ENCODE results near the gene ACOT9. TPM values are rescaled to one million over a fixed set of nuclear protein-coding genes. Genes with fewer than 3 reads are reported as not detected.
"Not testable (repeated sequence)": the region's sequence is repeated elsewhere in the genome, so short reads cannot be mapped to it uniquely, and the experiment has no call there.

The ACOT9 gene
- polyA plus RNA-seq: 10 to 100 TPM; 11.8 to 37.2 (median 34.7) TPM

GRCh38 chrX:23742697-23743622 is at the start of gene ACOT9:
TSS of gene ACOT9 (minus strand) at chrX:23743276. CDS start at chrX:23743144, 132 bp downstream.
- peak within 1 kb of the TSS; percentile 86 for H3K27ac ChIP-seq (ENCODE audit: low read depth, low read length)
- 0 to 33% (median 1%) methylated on average over 26 to 72 of the region's 73 CpGs for WGBS, 3 donors

GRCh38 chrX:23790155-23790497 is 47.0 kb upstream of the ACOT9 start:
- 24 to 87% (median 82%) methylated on average over 11 of the region's 11 CpGs for WGBS, 3 donors
- no peak overlapping the region for H3K27ac ChIP-seq (ENCODE audit: low read depth, low read length)

- 58 to 84% (median 78%) methylated on average over 5 to 8 of the region's 8 CpGs for WGBS, 3 donors
- no peak overlapping the region for H3K27ac ChIP-seq (ENCODE audit: low read depth, low read length)
Measured at GRCh38 chrX:23789386-23790154, 46.5 kb upstream of the ACOT9 start.

- H3K27ac ChIP-seq (ENCODE audit: low read depth, low read length): no peak overlapping the region
- 72 to 89% (median 74%) methylated on average over 4 of the region's 4 CpGs for WGBS, 3 donors
Measured at GRCh38 chrX:23788946-23789345, 45.9 kb upstream of the ACOT9 start.

DNA sequence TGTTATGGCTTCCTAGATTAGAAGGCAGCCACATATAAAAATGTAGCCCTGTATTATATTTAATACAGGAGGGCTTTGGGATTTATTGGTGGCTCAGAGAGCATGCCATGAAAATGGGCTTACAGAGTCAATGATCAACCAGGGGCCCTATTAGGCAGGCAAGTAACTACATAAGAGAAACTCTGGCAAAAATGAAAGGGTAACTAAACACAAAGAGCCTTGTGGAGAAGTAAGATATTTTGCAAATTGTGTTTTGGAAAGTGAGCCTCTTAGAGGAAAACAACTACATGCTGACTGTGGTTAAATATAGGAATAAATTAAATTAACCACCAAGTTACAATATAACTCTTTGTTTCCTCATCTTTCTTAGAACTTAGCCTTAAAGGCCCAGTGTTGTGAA is 45.4 kb upstream of the ACOT9 start:
- H3K27ac ChIP-seq (ENCODE audit: low read depth, low read length): no peak overlapping the region

GRCh38 chrX:23787745-23788118 is 44.7 kb upstream of the ACOT9 start:
- WGBS, 3 donors: 91 to 98% (median 97%) methylated on average over 2 of the region's 2 CpGs
- no peak overlapping the region for H3K27ac ChIP-seq (ENCODE audit: low read depth, low read length)

GRCh38 chrX:23786268-23786815 is 43.3 kb upstream of the ACOT9 start:
- WGBS, 3 donors: 62 to 79% (median 78%) methylated on average over 11 of the region's 11 CpGs
- H3K27ac ChIP-seq (ENCODE audit: low read depth, low read length): no peak overlapping the region

DNA sequence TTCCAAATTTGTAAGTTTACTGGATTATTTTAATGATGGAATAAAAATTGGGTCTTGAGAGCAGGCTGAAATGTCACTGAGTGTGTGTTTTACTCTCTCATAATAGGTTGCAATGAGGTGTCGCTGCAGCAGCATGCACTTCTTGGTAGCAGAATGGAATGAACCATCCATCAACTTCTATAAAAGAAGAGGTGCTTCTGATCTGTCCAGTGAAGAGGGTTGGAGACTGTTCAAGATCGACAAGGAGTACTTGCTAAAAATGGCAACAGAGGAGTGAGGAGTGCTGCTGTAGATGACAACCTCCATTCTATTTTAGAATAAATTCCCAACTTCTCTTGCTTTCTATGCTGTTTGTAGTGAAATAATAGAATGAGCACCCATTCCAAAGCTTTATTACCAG is 42.5 kb upstream of the ACOT9 start:
- WGBS, 3 donors: 58 to 75% (median 73%) methylated on average over 2 of the region's 2 CpGs
- no peak overlapping the region for H3K27ac ChIP-seq (ENCODE audit: low read depth, low read length)

- H3K27ac ChIP-seq (ENCODE audit: low read depth, low read length): peak overlapping the region; percentile 95
Measured at GRCh38 chrX:23784470-23785331, 41.6 kb upstream of the ACOT9 start.

DNA sequence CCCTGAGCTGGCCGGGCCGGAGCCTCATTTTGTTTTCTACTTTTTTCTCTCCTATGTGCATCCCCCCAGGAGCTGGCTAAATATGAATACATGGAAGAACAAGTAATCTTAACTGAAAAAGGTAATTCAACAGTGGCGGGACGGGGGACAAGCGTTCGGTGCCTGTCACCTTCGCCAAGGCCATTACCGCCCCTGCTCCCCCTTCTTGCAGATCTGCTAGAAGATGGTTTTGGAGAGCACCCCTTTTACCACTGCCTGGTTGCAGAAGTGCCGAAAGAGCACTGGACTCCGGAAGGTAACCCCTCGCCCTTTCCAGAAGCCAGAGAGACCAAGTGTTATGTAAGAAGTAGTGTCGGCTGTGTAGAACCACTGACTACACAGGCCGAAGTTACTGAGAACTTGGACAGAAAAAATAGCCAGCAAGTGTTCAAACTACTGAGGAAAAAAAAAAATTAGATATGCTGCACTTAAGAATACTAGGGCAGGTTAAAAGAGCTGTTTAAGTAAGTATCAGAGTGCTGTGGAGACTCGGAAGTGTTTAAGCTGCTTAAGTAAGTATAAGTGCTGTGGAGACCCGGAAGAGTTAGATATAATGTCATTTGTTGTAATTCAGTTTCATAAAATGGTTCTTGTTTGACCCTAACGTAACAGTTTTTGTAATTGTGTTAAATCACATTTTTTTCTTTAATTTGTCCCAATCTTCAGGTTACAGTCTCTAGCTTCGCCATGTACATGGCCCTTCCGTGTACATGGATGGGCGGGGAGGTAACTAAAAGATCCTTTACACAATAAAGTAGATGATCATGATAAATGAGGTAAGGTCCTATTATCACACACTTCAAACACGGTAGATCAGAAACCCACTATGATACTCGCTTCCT is 40.8 kb upstream of the ACOT9 start:
- 15 to 52% (median 17%) methylated on average over 13 to 21 of the region's 21 CpGs for WGBS, 3 donors
- peak overlapping the region; percentile 95 for H3K27ac ChIP-seq (ENCODE audit: low read depth, low read length)

More at GRCh38 chrX:23784470-23785331, 41.6 kb upstream of the ACOT9 start:
- WGBS, 3 donors: 25 to 57% (median 41%) methylated on average over 8 of the region's 8 CpGs

DNA sequence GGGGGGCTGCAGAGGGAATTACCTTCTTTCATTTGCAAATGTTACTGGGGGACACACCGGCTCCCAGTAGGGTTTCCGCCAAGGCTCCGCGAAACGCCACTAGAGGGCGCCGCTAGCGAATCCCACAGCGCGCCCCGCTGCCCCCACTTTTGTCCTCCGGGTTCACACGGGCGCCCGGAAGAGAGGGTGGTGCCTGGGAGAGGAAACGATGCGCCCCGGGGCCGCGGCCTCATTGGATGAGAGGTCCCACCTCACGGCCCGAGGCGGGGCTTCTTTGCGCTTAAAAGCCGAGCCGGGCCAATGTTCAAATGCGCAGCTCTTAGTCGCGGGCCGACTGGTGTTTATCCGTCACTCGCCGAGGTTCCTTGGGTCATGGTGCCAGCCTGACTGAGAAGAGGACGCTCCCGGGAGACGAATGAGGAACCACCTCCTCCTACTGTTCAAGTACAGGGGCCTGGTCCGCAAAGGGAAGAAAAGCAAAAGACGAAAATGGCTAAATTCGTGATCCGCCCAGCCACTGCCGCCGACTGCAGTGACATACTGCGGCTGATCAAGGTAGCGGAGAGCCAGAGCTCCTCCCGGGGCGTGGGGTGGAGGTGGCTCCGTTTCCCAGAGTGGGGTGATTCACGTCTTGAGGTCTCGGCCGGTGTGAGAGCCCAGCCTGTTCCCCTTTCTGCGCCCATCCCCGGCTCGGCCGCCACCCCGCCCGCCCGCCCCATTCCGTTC is 40.0 kb upstream of the ACOT9 start, which contains the start of gene SAT1:
TSS of gene SAT1 (plus strand) at position 311 of the 726 bp plus-strand sequence. CDS start at position 490, 179 bp downstream.
- 0 to 31% (median 0%) methylated on average over 38 to 58 of the region's 58 CpGs for WGBS, 3 donors
- H3K27ac ChIP-seq (ENCODE audit: low read depth, low read length): peak within 1 kb of the TSS; percentile 95

DNA sequence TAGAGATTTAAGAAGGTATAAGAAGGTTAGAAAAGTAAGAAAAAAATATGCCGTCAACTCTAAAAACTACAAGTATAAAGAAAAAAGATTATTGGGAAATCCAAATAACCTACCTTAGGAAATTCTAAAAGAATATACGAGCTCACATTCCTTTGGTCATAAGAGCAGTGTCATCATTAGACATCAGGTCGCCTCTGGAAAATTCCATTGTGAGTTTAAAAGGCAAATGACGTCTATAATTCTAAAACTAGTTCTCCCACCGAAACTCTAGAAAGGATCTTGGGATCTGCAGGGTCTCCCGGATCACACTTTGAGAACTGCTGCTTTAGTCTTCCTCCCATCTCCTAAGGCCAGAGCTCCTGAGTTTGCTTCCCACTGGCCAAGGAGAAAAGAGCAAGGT is 39.4 kb upstream of the ACOT9 start:
- 38 to 56% (median 39%) methylated on average over 6 of the region's 6 CpGs for WGBS, 3 donors
- no peak overlapping the region for H3K27ac ChIP-seq (ENCODE audit: low read depth, low read length)

DNA sequence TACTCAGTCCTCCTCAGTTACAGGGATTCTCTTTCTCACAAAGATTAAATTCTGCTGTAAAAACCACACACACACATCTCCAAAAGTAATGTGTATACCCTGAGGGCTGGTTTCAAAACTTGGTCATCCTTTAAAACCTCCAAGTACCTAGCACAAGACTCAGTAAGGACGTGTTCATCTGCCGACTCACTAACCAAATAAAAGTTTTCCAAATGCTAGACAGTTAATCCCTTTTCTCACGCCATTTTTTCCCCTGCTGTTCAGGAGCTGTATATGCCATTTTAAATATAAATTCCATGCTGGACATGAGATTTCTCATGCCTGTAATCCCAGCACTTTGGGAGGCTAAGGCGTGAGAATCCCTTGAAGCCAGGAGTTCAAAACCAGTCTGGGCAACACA is 35.9 kb upstream of the ACOT9 start:
- 62 to 87% (median 66%) methylated on average over 4 of the region's 4 CpGs for WGBS, 3 donors

GRCh38 chrX:23776363-23776762 is 33.3 kb upstream of the ACOT9 start:
- WGBS, 3 donors: 82 to 97% (median 83%) methylated on average over 3 of the region's 3 CpGs
- H3K27ac ChIP-seq (ENCODE audit: low read depth, low read length): no peak overlapping the region

More for the DNA sequence above, 35.9 kb upstream of the ACOT9 start:
- no peak overlapping the region for H3K27ac ChIP-seq (ENCODE audit: low read depth, low read length)

DNA sequence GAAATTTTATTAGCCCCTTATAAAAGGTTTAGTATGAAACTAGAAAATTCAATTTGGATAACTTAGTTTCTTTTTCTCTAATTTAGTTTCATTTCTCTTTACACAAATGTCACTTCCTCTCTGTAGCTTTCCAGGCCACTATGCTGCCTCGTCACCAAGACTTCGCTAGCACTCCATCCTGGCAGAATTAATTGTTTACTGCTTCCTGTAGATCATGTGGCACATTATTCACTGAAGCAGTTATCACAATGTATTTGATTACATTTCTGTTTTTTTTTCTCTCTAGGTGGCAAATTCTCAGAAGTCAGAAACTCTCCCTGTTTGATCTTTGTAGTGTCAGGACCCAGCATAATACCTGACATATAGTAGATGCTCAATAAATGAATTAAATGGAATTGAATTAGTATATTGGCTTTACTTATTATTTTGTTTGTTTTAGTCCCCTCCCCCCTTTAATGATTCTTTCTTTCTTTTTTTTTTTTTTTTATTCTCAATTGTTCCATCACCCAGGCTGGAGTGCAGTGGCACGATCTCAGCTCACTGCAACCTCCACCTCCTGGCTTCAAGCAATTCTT is 30.6 kb upstream of the ACOT9 start:
- 43 to 72% (median 54%) methylated on average over 3 of the region's 3 CpGs for WGBS, 3 donors
- H3K27ac ChIP-seq (ENCODE audit: low read depth, low read length): no peak overlapping the region

DNA sequence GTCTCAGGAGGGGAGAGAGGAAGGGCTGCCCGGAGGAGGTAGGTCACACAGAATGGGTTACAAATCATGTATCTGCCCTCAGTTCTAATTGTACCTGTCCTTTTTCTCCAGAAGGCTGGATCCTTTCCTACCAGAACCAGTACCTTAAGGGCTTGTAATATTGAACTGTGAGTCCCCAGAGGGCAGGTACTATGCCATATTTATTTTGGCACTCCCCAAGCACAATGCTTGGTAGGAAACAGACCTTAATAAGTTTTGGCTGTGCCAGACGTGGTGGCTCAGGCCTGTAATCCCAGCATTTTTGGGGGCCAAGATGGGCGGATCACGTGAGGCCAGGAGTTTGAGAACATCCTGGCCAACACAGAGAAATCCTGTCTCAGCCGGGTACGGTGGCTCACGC is 28.0 kb upstream of the ACOT9 start:
- 85 to 95% (median 89%) methylated on average over 6 to 7 of the region's 7 CpGs for WGBS, 3 donors
- not testable (repeated sequence) for H3K27ac ChIP-seq (ENCODE audit: low read depth, low read length)

All from adipose tissue (tissue), 3 donors.